HG03139 (cell line): ENCODE results near the gene MTFR2.

Experiments
- ATAC-seq: cut with Tn5 transposase; IDR thresholded peaks from one replicate; pipeline ENCODE4 v1.9.1; 2021; ENCODE audit not compliant: unreplicated experiment

MTFR2 gene

GRCh38 chr6:136249811-136250685, at the start of gene MTFR2:
MTFR2 (minus strand) TSS chr6:136250311; CDS start chr6:136249099, 1,212 bp downstream.
- ATAC-seq, result peak; percentile 98

- no peak for ATAC-seq
Observed at GRCh38 chr6:136294621-136295020, 44.5 kb upstream of the MTFR2 start.

- ATAC-seq, result peak; percentile 23
Observed at GRCh38 chr6:136290410-136291010, 40.4 kb upstream of the MTFR2 start.

- ATAC-seq, result peak; percentile 86
Observed at GRCh38 chr6:136289579-136290409, 39.7 kb upstream of the MTFR2 start, which contains the start of gene BCLAF1. BCLAF1 (minus strand) TSS chr6:136289846; CDS start chr6:136279866, 9,980 bp downstream.

- ATAC-seq, result peak; percentile 37
Observed at GRCh38 chr6:136289327-136289578, 39.1 kb upstream of the MTFR2 start.

- ATAC-seq, result peak; percentile 32
Observed at GRCh38 chr6:136288566-136289326, 38.6 kb upstream of the MTFR2 start.

- ATAC-seq, result no peak
Observed at GRCh38 chr6:136284909-136285308, 34.8 kb upstream of the MTFR2 start.

- no peak for ATAC-seq
Observed at GRCh38 chr6:136282906-136283305, 32.8 kb upstream of the MTFR2 start.

- ATAC-seq, result no peak
Observed at GRCh38 chr6:136280032-136280609, 30.0 kb upstream of the MTFR2 start.

- no peak for ATAC-seq
Observed at GRCh38 chr6:136274062-136274461, 24.0 kb upstream of the MTFR2 start.

GRCh38 chr6:136265101-136265500, 15.0 kb upstream of the MTFR2 start:
- ATAC-seq, result no peak

- ATAC-seq, result no peak
Observed at GRCh38 chr6:136262940-136263339, 12.8 kb upstream of the MTFR2 start.

GRCh38 chr6:136254851-136255466, 4.8 kb upstream of the MTFR2 start:
- ATAC-seq, result no peak

- ATAC-seq, result no peak
Observed at GRCh38 chr6:136253734-136254133, 3.6 kb upstream of the MTFR2 start.

- no peak for ATAC-seq
Observed at GRCh38 chr6:136252441-136252840, 2.3 kb upstream of the MTFR2 start.

- no peak for ATAC-seq
Observed at GRCh38 chr6:136251394-136251793, 1.3 kb upstream of the MTFR2 start.

GRCh38 chr6:136250686-136251008, 536 bp upstream of the MTFR2 start:
- peak; percentile 9 for ATAC-seq

- no peak for ATAC-seq
Observed at GRCh38 chr6:136249336-136249735, 775 bp downstream of the MTFR2 start.

- ATAC-seq, result no peak
Observed at GRCh38 chr6:136244061-136244616, 6.0 kb downstream of the MTFR2 start.
